Liver (tissue), 3 donors: Measurements from ENCODE around the gene SP3.

Source experiments
- RAD21 ChIP-seq, 2 donors: IDR thresholded peaks; 2 replicates each; pipeline ENCODE4 v1.6.1; 2016; ENCODE audit warnings: antibody characterized with exemption in 2 of 2, mild to moderate bottlenecking in 2 of 2
- REST ChIP-seq: IDR thresholded peaks from 2 replicates; pipeline ENCODE4 v1.6.1; 2016; ENCODE audit warnings: antibody characterized with exemption, mild to moderate bottlenecking
- SP1 ChIP-seq: IDR thresholded peaks from 2 replicates; pipeline ENCODE4 v1.6.1; 2018; ENCODE audit warnings: antibody characterized with exemption, mild to moderate bottlenecking
- TAF1 ChIP-seq: conservative IDR thresholded peaks from 2 replicates; pipeline ENCODE4 v1.6.1; 2016; ENCODE audit warnings: antibody characterized with exemption, mild to moderate bottlenecking
- TF ChIP-seq, protein P1 (sequence below): fragments of 150-350 bp; IDR thresholded peaks from 2 replicates; pipeline ENCODE4 v1.5.1; 2017; ENCODE audit warnings: improper control_type of control experiment, low read depth, low read length; ENCODE audit not compliant: missing input control
- donor health status: healthy.
- donor health status: healthy.

GRCh38 chr2:173996766-173997165 is 31.6 kb upstream of the SP3 start:
- TF ChIP-seq, protein P1, sequence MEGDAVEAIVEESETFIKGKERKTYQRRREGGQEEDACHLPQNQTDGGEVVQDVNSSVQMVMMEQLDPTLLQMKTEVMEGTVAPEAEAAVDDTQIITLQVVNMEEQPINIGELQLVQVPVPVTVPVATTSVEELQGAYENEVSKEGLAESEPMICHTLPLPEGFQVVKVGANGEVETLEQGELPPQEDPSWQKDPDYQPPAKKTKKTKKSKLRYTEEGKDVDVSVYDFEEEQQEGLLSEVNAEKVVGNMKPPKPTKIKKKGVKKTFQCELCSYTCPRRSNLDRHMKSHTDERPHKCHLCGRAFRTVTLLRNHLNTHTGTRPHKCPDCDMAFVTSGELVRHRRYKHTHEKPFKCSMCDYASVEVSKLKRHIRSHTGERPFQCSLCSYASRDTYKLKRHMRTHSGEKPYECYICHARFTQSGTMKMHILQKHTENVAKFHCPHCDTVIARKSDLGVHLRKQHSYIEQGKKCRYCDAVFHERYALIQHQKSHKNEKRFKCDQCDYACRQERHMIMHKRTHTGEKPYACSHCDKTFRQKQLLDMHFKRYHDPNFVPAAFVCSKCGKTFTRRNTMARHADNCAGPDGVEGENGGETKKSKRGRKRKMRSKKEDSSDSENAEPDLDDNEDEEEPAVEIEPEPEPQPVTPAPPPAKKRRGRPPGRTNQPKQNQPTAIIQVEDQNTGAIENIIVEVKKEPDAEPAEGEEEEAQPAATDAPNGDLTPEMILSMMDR = peak; percentile 1
- no peak for TF ChIP-seq SP1
- no peak for TF ChIP-seq TAF1
- TF ChIP-seq RAD21 (IDR thresholded peaks at IDR 0.05) = no peak
- TF ChIP-seq REST = no peak
